Panc1 (cell line): ENCODE data around the gene LY6G6C. TPM values are rescaled to one million over a fixed set of nuclear protein-coding genes. Genes with fewer than 3 reads are reported as not detected.

ENCODE experiments used
- ATAC-seq: fragments of 200-7000 bp; cut with Tn5 transposase; 2 replicates; pipeline ENCODE4 v1.9.1; 2020; ENCODE audit warnings: mild to moderate bottlenecking, moderate library complexity
- BruUV-seq: library from RNA; stranded (reverse); fragments of 400-500 nt; replicated peaks from 2 replicates; lab custom pipeline; 2021; lab: Mats Ljungman, UMichigan
- CTCF ChIA-PET: fragments of 300-600 bp; sonication (Branson Sonifier 250); formaldehyde crosslinking; loops from one replicate; lab custom pipeline; 2022; ENCODE audit warnings: antibody characterized with exemption; lab: Charles Lee
- POLR2A ChIA-PET: fragments of 300-600 bp; sonication (Branson Sonifier 250); formaldehyde crosslinking; loops from one replicate; lab custom pipeline; 2022; ENCODE audit warnings: antibody characterized with exemption; lab: Charles Lee
- DNase-seq: peaks from one replicate; pipeline ENCODE4 v3.0.0-alpha.2; 2010; ENCODE audit warnings: low read depth, low spot score
- H3K27ac ChIP-seq: 2 replicates; pipeline ENCODE4 v1.5.1; 2011; ENCODE audit warnings: mild to moderate bottlenecking, low read length, inconsistent platforms
- H3K27me3 ChIP-seq: fragments of 200-500 bp; sonication (Bioruptor generic); 2 replicates; pipeline ENCODE4 v1.6.0; 2014; ENCODE audit warnings: low read length, inconsistent platforms; ENCODE audit not compliant: control insufficient read depth, insufficient read depth
- H3K36me3 ChIP-seq: fragments of 200-500 bp; sonication (Bioruptor generic); 2 replicates; pipeline ENCODE4 v1.5.1; 2014; ENCODE audit warnings: inconsistent platforms, mild to moderate bottlenecking, low read length, moderate library complexity; ENCODE audit not compliant: control insufficient read depth, insufficient read depth
- H3K4me1 ChIP-seq: 2 replicates; pipeline ENCODE4 v1.5.1; 2011; ENCODE audit warnings: inconsistent platforms, mild to moderate bottlenecking, low read length, moderate library complexity; ENCODE audit not compliant: control insufficient read depth, insufficient read depth
- H3K4me3 ChIP-seq, 2 experiments: 2 replicates each; pipeline ENCODE4 v1.5.1; 2011 to 2012; ENCODE audit warnings: low read depth in 2 of 2, low read length in 2 of 2, mild to moderate bottlenecking in 2 of 2, inconsistent platforms in 1 of 2, moderate library complexity in 1 of 2
- H3K9me3 ChIP-seq: fragments of 200-500 bp; sonication (Bioruptor generic); 2 replicates; pipeline ENCODE4 v1.5.1; 2014; ENCODE audit warnings: low read depth, mild to moderate bottlenecking, inconsistent platforms, low read length, moderate library complexity; ENCODE audit not compliant: control insufficient read depth, insufficient read depth
- CTCF ChIP-seq: fragments of 450-650 bp; IDR thresholded peaks from 2 replicates; pipeline ENCODE4 v1.5.1; 2017; ENCODE audit warnings: mild to moderate bottlenecking
- POLR2AphosphoS5 ChIP-seq: IDR thresholded peaks from 2 replicates; pipeline ENCODE4 v1.6.1; 2012; ENCODE audit warnings: mild to moderate bottlenecking, low read depth, low read length, moderate library complexity
- REST ChIP-seq, 2 experiments: IDR thresholded peaks; 2 replicates each; pipeline ENCODE4 v1.6.1; 2011 to 2012; ENCODE audit warnings: low read depth in 2 of 2, control low read depth in 1 of 2, low read length in 1 of 2, mild to moderate bottlenecking in 1 of 2, moderate library complexity in 1 of 2; ENCODE audit not compliant: insufficient read depth in 1 of 2
- SIN3A ChIP-seq: IDR thresholded peaks from 2 replicates; pipeline ENCODE4 v1.6.1; 2012; ENCODE audit warnings: low read depth, mild to moderate bottlenecking, low read length, moderate library complexity, borderline replicate concordance; ENCODE audit not compliant: insufficient read depth
- TCF7L2 ChIP-seq: IDR thresholded peaks from 2 replicates; pipeline ENCODE4 v1.6.1; 2011; ENCODE audit warnings: mild to moderate bottlenecking, low read depth, low read length, inconsistent platforms
- in situ Hi-C: cut with HindIII; loops from 2 replicates; pipeline ENCODE4 v1.10.0; 2016; ENCODE audit warnings: low sequenced_read_pairs, low pct_unique_long_range_greater_than_20kb
- intact Hi-C: fragments of 100-400 bp; cut with micrococcal nuclease; formaldehyde crosslinking; loops from one replicate; pipeline ENCODE4 v1.10.0; 2022; ENCODE audit not compliant: unreplicated experiment
- total RNA-seq: library from RNA; stranded (reverse); gene quantifications from one replicate; pipeline ENCODE4 v1.2.1, GENCODE V29; 2021; ENCODE audit not compliant: unreplicated experiment

The LY6G6C gene
- total RNA-seq, 1 experiment from 2014 or later = 0.23 TPM

GRCh38 chr6:31719001-31719400 is 2.5 kb downstream of the LY6G6C start:
- no TSS peak for BruUV-seq
- ChIA-PET CTCF (no interaction called here), POLR2A (interaction anchor here (0.6 kb wide), 1 partner anchor 15 kb away, joined by 3 read pairs; no protein-coding TSS in a partner anchor)
- Histone ChIP-seq H3K9me3 (no peaks in the 10 kb centered on the region), H3K36me3 (no peaks in the 10 kb centered on the region), H3K27ac (no peak overlapping the region), H3K4me3 (no peak overlapping the region), H3K4me1 (no peaks in the 10 kb centered on the region), H3K27me3 (no peaks in the 10 kb centered on the region)
- DNase-seq = no peak
- intact Hi-C loops (no loop called here), in situ Hi-C loops (no loop called here)
- ATAC-seq = no peak
- TF ChIP-seq REST (IDR thresholded peaks at IDR 0.05; ENCODE audit: insufficient read depth in 1 of 2, low read depth in 2 of 2, low read length in 1 of 2) (no peak), CTCF (no peak), TCF7L2 (no peak), POLR2AphosphoS5 (no peak), SIN3A (no peak)

- no peak overlapping the region for H3K4me3 ChIP-seq
- ATAC-seq (no peak), DNase-seq (no peak)
- H3K4me1 ChIP-seq = no peaks in the 10 kb centered on the region
- H3K9me3 ChIP-seq = no peaks in the 10 kb centered on the region
- ChIA-PET CTCF (no interaction called here), POLR2A (no interaction called here)
- in situ Hi-C loops (no loop called here), intact Hi-C loops (no loop called here)
- no peaks in the 10 kb centered on the region for H3K36me3 ChIP-seq
- no peaks in the 10 kb centered on the region for H3K27me3 ChIP-seq
- BruUV-seq = no TSS peak
- no peak overlapping the region for H3K27ac ChIP-seq
- TF ChIP-seq POLR2AphosphoS5 (no peak), CTCF (no peak), REST (IDR thresholded peaks at IDR 0.05; ENCODE audit: insufficient read depth in 1 of 2, low read depth in 2 of 2, low read length in 1 of 2) (no peak)
These were observed 3.3 kb downstream of the LY6G6C start for GRCh38 chr6:31718265-31718664.
